ENCODE data around the gene FIS1. TPM values are rescaled to one million over a fixed set of nuclear protein-coding genes. Genes with fewer than 3 reads are reported as not detected.
"Not testable (repeated sequence)": the region's sequence is repeated elsewhere in the genome, so short reads cannot be mapped to it uniquely, and the experiment has no call there.

The FIS1 gene
- total RNA-seq, 1 donor from 2014 or later, result 131 TPM

GRCh38 chr7:101206665-101207042 lies 38.2 kb downstream of the FIS1 start:
- ATAC-seq, result no peak
- DNase-seq (ENCODE audit: low spot score), result no peak

- ATAC-seq (no peak), DNase-seq (ENCODE audit: low spot score) (no peak)
Measured at GRCh38 chr7:101205901-101206664, 38.8 kb downstream of the FIS1 start.

GRCh38 chr7:101203740-101204738 lies 40.8 kb downstream of the FIS1 start:
- not testable (repeated sequence) for DNase-seq (ENCODE audit: low spot score); ATAC-seq

- DNase-seq (ENCODE audit: low spot score), result no peak
- ATAC-seq, result no peak
Measured at GRCh38 chr7:101202603-101202918, 42.3 kb downstream of the FIS1 start.

- peak; percentile 82 for DNase-seq (ENCODE audit: low spot score)
- ATAC-seq, result peak; percentile 82
Measured at GRCh38 chr7:101201695-101202602, 42.9 kb downstream of the FIS1 start.

- DNase-seq (ENCODE audit: low spot score) (peak; percentile 78), ATAC-seq (peak; percentile 78)
Measured at GRCh38 chr7:101200862-101201599, 43.9 kb downstream of the FIS1 start, which contains the start of gene MOGAT3. TSS of gene MOGAT3 (minus strand) at chr7:101201036. CDS start at chr7:101200854, 182 bp downstream.

GRCh38 chr7:101200504-101200861 lies 44.4 kb downstream of the FIS1 start:
- ATAC-seq, result peak; percentile 67
- no peak for DNase-seq (ENCODE audit: low spot score)

- DNase-seq (ENCODE audit: low spot score); ATAC-seq: not testable (repeated sequence)
Measured at GRCh38 chr7:101199522-101199921, 45.4 kb downstream of the FIS1 start.

- DNase-seq (ENCODE audit: low spot score) (no peak), ATAC-seq (no peak)
Measured at GRCh38 chr7:101198476-101198875, 46.4 kb downstream of the FIS1 start.

GRCh38 chr7:101197991-101198390 lies 46.9 kb downstream of the FIS1 start:
- no peak for DNase-seq (ENCODE audit: low spot score)
- no peak for ATAC-seq

GRCh38 chr7:101195884-101196283 lies 49.0 kb downstream of the FIS1 start:
- ATAC-seq, result no peak
- no peak for DNase-seq (ENCODE audit: low spot score)

Other genes starting within 250 kb of the FIS1 start
- not detected for gene MUC17, start 225.0 kb downstream of the FIS1 start, total RNA-seq
- gene TRIM56, start 159.6 kb downstream of the FIS1 start, total RNA-seq, result 23.5 TPM
- gene SERPINE1, start 118.0 kb downstream of the FIS1 start, total RNA-seq, result 27.5 TPM
- 26.8 TPM for gene AP1S1, start 90.6 kb downstream of the FIS1 start, total RNA-seq
- gene VGF, start 79.5 kb downstream of the FIS1 start, total RNA-seq, result not detected
- gene NAT16, start 64.8 kb downstream of the FIS1 start, total RNA-seq, result not detected
- 12.0 TPM for gene MOGAT3, start 44.0 kb downstream of the FIS1 start, total RNA-seq
- gene PLOD3, start 27.5 kb downstream of the FIS1 start, total RNA-seq, result 54.8 TPM
- gene ZNHIT1, start 26.9 kb downstream of the FIS1 start, total RNA-seq, result 115 TPM
- 8.6 TPM for gene CLDN15, start 7.3 kb downstream of the FIS1 start, total RNA-seq
- 7.0 TPM for gene IFT22, start 76.7 kb upstream of the FIS1 start, total RNA-seq
- gene COL26A1, start 117.8 kb upstream of the FIS1 start, total RNA-seq, result 6.7 TPM